GM10847 (cell line): ENCODE measurements around the gene SLC16A11.

Experiments
- POLR2A ChIP-seq: IDR thresholded peaks from 2 replicates; pipeline ENCODE4 v1.6.1; 2011; ENCODE audit not compliant: insufficient read length; ENCODE audit errors: extremely low read depth

SLC16A11 gene

DNA sequence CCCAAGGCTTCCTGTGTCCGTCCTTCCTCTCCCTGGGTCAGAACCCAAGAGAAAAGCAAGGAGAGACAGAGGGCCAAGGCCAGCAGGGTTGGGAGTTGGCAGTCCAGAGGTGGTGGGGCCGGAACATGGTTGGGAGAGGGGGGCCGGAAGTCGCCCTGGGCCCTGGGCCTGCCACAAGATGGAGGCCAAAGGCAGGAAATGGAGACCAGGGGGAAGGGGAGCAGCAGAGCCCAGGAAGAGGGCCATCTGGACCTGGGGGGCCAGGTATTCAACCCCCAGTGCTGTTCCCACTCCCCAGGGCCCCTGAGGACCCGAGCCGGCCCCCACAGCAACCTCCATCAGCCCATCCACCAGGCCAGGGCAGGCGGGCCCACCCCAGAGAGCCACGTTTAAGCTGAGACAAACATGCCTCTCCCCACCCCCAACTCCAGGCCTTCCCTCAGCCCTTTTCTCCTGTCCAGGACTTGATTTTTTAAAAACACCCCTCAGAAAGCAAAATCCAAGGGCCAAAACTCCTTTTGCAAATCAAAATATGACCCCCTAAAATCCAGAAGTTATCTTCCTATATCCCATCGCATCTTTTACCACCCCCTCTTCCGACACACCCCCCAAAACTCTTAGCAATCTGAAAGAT is 25.4 kb downstream of the SLC16A11 start:
- TF ChIP-seq POLR2A = no peak

DNA sequence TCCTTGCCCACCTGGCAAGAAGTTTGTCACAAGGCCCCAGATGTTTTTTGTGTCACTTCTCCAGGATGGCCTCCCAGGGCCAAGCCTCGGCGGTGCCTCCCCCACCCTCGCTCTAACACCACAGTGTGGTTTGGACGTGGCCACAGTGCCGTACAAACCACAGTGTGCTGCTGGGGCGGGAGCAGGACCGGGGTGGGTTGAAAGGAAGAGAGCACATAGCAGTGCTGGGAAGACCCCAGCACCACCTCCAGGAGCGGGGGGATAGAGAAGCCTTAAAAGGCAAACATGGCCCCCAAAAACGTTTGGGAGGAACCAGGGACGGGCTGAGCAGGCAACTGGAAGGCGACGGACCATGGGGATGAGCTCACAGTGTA is 26.1 kb downstream of the SLC16A11 start:
- TF ChIP-seq POLR2A = no peak

DNA sequence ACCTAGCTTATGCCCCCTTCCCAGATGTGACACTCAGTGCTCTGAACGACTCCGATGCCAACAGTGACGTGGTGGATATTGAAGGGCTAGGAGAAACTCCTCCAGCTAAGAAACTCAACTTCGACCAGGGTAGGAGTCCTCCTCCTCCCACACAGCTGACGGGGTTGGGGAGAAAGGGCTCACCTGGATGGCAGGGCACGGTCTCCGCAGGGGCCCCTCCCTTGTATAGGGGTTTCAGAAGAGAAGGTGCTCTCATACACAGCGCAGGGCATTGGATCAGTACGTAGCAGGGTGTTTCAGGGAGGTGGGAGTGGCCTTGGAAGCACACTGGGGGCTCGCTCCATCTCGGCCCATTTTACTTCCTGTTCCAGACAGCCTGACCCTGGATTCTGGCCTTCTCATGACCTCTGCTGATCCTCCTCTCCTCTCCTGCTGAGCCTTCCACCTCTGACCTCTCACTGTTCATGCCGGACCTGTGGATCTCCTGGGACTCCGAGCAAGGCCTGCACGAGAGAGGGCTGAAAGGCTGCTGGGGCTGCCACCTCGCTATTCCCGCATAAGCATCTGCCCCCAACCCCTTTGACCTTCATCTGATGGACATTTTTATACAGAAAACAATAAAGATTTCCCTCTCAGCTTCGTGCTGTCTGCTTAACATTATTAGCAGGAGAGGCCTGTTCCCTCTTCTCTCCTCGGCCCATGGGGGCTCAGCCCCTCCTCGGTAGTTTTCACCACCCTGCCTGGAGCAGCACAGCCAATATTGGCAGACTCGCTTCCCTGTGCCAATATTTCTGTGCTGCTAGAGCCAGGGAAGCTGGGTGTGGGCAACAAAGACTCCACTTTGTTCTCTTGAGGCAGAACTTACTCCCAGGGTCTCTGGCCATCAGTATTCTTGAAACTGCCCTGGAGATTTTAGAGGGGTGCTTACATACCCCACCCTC is 26.7 kb downstream of the SLC16A11 start:
- no peak for TF ChIP-seq POLR2A

DNA sequence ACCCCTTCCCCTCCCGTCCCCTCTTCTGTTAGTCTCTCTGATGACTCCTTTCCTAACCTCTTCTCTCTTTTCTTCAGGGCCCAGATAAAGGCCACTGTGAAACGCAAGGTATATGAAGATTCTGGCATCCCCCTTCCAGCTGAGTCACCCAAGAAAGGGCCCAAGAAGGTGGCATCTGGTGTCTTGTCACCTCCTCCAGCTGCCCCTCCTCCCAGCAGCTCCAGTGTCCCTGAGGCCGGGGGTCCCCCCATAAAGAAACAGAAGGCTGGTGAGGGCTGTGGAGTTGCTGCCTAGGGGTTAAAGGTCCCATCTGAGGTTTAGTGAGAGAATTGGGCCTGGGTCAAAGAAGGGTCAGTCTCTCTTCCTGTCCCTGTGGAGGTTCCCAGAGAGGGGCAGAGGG is 27.5 kb downstream of the SLC16A11 start:
- no peak for TF ChIP-seq POLR2A

DNA sequence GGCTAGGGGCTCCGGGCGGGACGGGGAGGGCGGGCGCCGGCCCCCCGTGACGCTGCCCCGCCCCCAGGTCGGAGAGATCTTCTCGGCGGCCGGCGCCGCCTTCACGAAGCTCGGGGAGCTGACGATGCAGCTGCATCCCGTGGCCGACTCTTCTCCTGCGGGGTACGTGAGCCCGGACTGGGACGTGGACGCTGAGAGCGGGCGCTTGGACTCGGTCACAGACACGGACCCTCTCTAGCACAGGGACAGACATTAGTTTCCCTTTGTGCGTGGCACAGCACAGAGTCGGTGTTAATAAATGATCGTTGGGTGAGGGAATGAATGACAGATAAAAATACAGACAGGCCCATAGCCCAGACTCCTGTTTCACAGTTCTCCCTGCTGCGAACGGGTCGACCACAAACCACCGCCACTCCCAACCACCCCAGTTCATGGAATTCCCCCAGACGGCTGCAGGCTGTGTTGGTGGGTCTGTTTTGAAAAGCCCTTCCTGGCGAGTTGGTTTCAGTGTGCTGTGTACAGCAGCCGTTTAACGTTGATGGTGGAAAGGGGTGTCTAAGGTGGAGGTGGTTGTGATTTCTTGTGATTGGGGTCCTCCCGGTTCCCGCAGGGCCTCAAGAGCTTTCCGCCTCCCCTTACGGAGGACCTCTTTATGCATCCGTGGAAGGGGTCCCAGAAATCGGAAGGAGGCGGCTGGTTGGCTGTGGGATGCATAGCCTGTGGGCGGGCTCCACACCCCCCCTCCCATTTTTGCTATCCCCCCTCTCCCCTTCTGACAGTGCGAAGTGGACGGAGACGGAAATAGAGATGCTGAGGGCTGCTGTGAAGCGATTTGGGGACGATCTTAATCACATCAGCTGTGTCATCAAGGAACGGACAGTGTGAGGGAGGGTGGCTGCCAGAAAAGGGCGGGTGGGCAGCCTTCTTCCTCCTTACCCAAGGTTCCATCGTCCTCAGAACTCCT is 28.6 kb downstream of the SLC16A11 start:
- TF ChIP-seq POLR2A = peak; percentile 75

DNA sequence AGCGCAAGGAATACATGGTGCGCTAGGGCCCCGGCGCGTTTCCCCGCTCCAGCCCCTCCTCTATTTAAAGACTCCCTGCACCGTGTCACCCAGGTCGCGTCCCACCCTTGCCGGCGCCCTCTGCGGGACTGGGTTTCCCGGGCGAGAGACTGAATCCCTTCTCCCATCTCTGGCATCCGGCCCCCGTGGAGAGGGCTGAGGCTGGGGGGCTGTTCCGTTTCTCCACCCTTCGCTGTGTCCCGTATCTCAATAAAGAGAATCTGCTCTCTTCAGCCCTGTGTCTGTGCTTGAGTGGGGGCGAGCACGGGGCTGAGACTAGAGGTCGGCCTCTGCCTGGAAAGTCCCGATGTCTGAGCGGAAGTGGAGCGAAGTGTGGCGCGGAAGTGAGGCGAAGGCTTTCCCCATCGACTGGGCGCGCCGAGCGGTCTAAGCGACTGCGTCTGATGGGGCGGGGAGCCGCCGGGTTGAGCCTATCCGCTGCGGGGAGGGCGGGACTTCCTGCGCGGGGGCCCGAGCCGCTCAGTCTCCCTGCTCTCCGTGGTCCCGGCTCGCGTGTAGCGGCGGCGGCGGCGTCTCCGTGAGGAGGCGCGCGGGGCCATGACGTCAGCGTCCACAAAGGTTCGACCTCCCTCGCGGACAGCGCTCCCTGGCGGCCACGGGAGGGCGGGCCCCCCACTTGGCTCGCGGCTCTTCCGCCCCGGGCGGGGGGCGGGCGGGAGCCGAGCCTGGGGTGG is 29.5 kb downstream of the SLC16A11 start:
- peak; percentile 82 for TF ChIP-seq POLR2A

DNA sequence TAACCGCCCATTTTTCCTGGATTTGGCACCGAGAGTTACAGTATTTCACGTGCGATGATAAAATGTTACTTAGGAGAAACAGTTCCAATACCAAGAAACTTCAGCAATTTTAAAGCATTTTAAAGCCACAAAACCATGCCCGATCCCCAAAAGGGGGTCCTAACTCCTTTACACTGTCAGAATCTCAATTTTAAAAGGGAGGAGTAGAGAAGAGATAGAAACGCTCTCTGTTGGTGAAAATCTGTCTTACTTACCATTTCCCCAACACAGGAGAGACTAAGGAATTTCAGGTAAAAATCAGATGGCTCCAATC is 32.0 kb downstream of the SLC16A11 start:
- no peak for TF ChIP-seq POLR2A

DNA sequence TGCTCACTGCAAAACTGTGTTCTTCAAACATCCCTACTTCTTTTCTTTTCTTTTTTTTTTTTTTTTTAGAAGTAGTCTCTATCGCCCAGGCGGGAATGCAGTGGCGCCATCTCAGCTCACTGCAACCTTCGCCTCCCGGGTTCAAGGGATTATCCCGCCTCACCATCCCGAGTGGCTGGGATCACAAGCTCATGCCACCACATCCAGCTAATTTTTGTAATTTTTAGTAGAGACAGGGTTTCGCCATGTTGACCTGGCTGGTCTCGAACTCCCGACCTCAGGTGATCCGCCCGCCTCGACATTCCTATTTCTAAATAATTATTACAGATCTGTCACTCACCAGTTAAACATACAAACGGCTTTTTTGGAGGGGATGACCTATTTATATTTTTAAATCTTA is 32.5 kb downstream of the SLC16A11 start:
- TF ChIP-seq POLR2A = no peak

DNA sequence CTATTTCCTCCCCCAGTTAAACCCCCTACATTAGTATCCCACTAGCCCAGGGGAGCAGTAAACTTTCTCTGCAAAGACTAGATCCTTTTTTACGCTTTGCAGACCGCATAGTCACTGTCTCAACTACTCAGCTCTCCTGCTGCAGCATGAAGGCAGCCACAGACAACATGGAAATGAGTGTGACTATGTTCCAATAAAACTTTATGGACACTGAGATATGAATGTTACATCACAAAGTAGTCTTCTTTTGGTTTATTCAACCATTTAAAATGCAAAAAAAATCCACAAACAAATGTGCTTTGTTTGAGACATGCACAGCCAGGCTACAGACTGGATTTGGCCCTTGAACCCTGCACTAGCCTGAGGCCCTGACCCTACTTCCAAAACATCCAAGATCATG is 33.4 kb downstream of the SLC16A11 start:
- no peak for TF ChIP-seq POLR2A

DNA sequence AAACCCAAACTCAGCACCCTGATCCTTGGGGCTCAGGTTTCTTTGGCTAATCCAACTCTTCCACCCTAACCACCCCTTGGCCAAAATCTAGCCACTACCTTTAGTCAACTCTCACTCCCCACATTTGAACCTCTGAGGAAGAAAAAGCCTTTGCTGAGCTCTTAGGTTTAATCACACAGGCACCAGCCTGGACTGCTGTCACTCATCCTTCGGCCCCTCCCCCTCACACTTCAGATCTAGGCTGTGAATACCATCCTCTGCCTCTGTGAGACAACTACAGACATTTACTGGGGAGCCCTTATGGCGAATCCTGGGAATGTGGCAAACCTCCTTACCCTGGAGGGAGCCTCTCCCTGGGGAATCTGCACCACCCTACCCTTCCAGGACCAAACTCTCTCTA is 36.7 kb downstream of the SLC16A11 start:
- TF ChIP-seq POLR2A = no peak

DNA sequence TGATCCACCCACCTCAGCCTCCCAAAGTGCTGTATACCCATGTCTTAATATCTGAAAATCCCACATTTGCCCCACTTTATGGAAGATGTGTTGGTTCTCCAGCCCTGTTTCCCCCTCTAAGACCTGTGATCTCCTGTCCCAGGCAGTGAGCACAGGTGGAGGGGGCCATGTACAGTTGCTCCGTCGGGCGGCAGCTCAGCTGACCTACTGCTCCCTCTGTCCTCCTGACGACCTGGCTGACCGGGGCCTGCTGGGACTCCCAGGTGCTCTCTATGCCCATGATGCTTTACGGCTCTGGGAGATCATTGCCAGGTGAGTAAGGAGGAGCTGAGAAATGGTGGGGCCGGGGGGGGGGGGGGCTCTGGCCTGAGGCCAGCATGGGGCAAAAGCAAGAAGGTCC is 38.2 kb downstream of the SLC16A11 start:
- no peak for TF ChIP-seq POLR2A

DNA sequence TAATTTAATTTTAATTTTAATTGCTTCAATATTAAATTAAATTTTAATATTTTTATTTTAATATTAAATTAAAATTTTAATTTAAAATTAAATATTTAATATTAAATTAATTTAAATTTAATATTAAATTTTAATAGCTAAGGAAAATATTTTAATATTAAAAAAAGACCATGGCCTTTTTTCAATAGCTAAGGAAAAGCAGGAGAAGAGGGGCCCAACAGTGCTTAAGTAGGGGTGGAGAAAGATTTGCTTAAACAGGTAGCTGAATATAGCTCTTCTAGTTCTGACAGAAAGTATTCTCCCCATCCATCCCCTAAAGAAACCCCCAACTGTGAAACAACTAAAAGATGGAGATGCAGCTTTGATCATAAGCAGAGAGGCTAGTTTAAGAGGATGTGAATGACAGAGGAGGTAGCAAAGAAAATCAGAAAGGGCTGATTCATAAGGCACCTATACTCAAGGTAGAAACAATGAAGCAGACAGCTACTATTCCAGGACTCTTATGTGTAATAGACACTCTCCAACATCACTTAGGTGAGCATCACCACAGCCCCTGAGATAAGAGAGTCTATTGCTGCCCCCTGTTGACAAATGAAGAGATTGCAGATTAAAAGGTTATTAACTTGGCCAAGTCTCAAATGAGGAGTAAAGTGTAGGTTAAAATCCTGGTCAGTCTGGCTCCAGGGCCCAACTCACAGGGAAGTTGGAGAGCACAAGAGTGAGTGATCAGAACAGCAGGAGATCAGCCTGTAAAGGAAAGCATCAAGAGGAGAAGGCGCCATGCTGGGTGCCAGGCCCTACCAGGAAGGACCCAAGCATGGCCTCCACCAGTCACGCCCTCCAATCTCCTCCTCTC is 39.3 kb downstream of the SLC16A11 start:
- no peak for TF ChIP-seq POLR2A

DNA sequence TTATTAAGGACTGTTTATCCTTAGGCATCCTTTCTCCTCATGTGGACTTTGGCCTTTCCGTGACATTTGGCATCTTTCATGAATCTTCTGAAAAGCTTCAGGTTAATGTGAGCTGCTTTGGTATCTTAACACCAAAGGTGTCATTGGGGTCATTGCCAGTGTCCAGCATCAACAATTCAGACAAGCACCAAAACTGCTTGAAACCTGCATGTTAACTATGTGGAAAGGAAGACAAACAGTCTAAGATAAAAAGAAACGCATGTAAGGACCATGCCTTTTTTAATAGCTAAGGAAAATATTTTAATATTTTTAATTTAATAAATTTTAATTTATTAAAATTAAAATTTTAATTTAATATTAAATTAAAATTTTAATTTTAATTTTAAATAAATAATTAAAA is 40.1 kb downstream of the SLC16A11 start:
- TF ChIP-seq POLR2A = no peak
